Ascending aorta (tissue), 2 donors: Measurements from ENCODE around the gene EXT2. TPM values are rescaled to one million over a fixed set of nuclear protein-coding genes. Genes with fewer than 3 reads are reported as not detected.

Experiments used
- DNase-seq, 2 donors: peaks; one replicate each; pipeline ENCODE4 v3.0.0-alpha.2; 2019; ENCODE audit warnings: low spot score in 2 of 2
- H3K27ac ChIP-seq, 2 donors: fragments of 200-600 bp; sonication (generic); one replicate each; pipeline ENCODE4 v1.5.1; 2016 to 2017; ENCODE audit warnings: mild to moderate bottlenecking in 1 of 2
- H3K27me3 ChIP-seq: fragments of 200-600 bp; sonication (generic); one replicate; pipeline ENCODE4 v1.5.1; 2017
- H3K36me3 ChIP-seq, 2 donors: fragments of 200-600 bp; sonication (generic); one replicate each; pipeline ENCODE4 v1.5.1; 2016
- H3K4me1 ChIP-seq, 2 donors: fragments of 200-600 bp; sonication (generic); one replicate each; pipeline ENCODE4 v1.5.1; 2016 to 2017; ENCODE audit warnings: mild to moderate bottlenecking in 1 of 2
- H3K4me3 ChIP-seq, 2 donors: fragments of 200-600 bp; sonication (generic); one replicate each; pipeline ENCODE4 v1.5.1; 2016 to 2017; ENCODE audit warnings: mild to moderate bottlenecking in 1 of 2
- H3K9me3 ChIP-seq, 2 donors: fragments of 200-600 bp; sonication (generic); one replicate each; pipeline ENCODE4 v1.5.1; 2016
- CTCF ChIP-seq, 3 experiments: fragments of 200-600 bp in 2 of 3; fragments of 450-650 bp in 1 of 3; sonication (generic) in 2 of 3; IDR thresholded peaks; one replicate each; pipeline ENCODE4 v1.5.1; 2016 to 2019; ENCODE audit warnings: antibody characterized with exemption in 3 of 3, mild to moderate bottlenecking in 1 of 3, moderate library complexity in 1 of 3
- intact Hi-C: fragments of 100-400 bp; cut with DNase I; formaldehyde crosslinking; loops from one replicate; pipeline ENCODE4 v1.15.1; 2023
- total RNA-seq: library from RNA; depleted of rRNA; stranded (reverse); fragments of >200 nt; gene quantifications from one replicate; pipeline ENCODE4 v1.1.0, GENCODE V29; 2016

EXT2 gene
- total RNA-seq, 1 donor from 2014 or later: 342 TPM

- H3K9me3 ChIP-seq: no peaks in the 10 kb centered on the region
- no peak for TF ChIP-seq CTCF (IDR thresholded peaks at IDR 0.05)
- no peaks in the 10 kb centered on the region for H3K27me3 ChIP-seq
- H3K4me1 ChIP-seq: no peaks in the 10 kb centered on the region
- no peak for DNase-seq
- intact Hi-C loops: no loop called here
- no peak overlapping the region for H3K4me3 ChIP-seq
- no peaks in the 10 kb centered on the region for H3K36me3 ChIP-seq
- H3K27ac ChIP-seq: no peak overlapping the region
These were observed 175.2 kb downstream of the EXT2 start for GRCh38 chr11:44270403-44271273.

- H3K27ac ChIP-seq: no peak overlapping the region
These were observed 175.8 kb downstream of the EXT2 start for GRCh38 chr11:44271286-44271685.

GRCh38 chr11:44274404-44274803 lies 178.9 kb downstream of the EXT2 start:
- Histone ChIP-seq H3K4me1 (no peaks in the 10 kb centered on the region), H3K9me3 (no peaks in the 10 kb centered on the region), H3K36me3 (no peaks in the 10 kb centered on the region), H3K27me3 (no peaks in the 10 kb centered on the region), H3K4me3 (no peak overlapping the region), H3K27ac (no peak overlapping the region)
- no peak for TF ChIP-seq CTCF (IDR thresholded peaks at IDR 0.05)
- DNase-seq: no peak
- intact Hi-C loops: no loop called here

More at GRCh38 chr11:44271286-44271685, 175.8 kb downstream of the EXT2 start:
- Histone ChIP-seq H3K9me3 (no peaks in the 10 kb centered on the region), H3K4me1 (no peaks in the 10 kb centered on the region), H3K36me3 (no peaks in the 10 kb centered on the region), H3K4me3 (no peak overlapping the region), H3K27me3 (no peaks in the 10 kb centered on the region)
- intact Hi-C loops: no loop called here
- no peak for TF ChIP-seq CTCF (IDR thresholded peaks at IDR 0.05)
- DNase-seq: no peak

- TF ChIP-seq CTCF (IDR thresholded peaks at IDR 0.05): no peak
- no peaks in the 10 kb centered on the region for H3K27me3 ChIP-seq
- intact Hi-C loops: no loop called here
- H3K9me3 ChIP-seq: no peaks in the 10 kb centered on the region
- DNase-seq: no peak
- no peak overlapping the region for H3K27ac ChIP-seq
- no peak overlapping the region for H3K4me3 ChIP-seq
- H3K36me3 ChIP-seq: no peaks in the 10 kb centered on the region
- no peaks in the 10 kb centered on the region for H3K4me1 ChIP-seq
These were observed 179.8 kb downstream of the EXT2 start for GRCh38 chr11:44275241-44275640.

- intact Hi-C loops: no loop called here
- H3K36me3 ChIP-seq: no peaks in the 10 kb centered on the region
- H3K27me3 ChIP-seq: no peaks in the 10 kb centered on the region
- no peak for DNase-seq
- H3K27ac ChIP-seq: no peak overlapping the region
- H3K4me3 ChIP-seq: no peak overlapping the region
- H3K9me3 ChIP-seq: no peaks in the 10 kb centered on the region
- no peak for TF ChIP-seq CTCF (IDR thresholded peaks at IDR 0.05)
- no peaks in the 10 kb centered on the region for H3K4me1 ChIP-seq
These were observed 180.6 kb downstream of the EXT2 start for GRCh38 chr11:44275961-44276550.
